PC-9 (cell line): Measurements from ENCODE around the gene BRF1.

Experiments used
- EZH2 ChIP-seq: fragments of 200-600 bp; sonication (generic); IDR thresholded peaks from 2 replicates; pipeline ENCODE4 v1.8.0; 2017; ENCODE audit warnings: antibody characterized with exemption, low read depth
- TF ChIP-seq, protein P1 (sequence below): fragments of 200-600 bp; sonication (generic); conservative IDR thresholded peaks from 2 replicates; pipeline ENCODE4 v1.6.1; 2017; ENCODE audit warnings: mixed run types, antibody characterized with exemption, mild to moderate bottlenecking, moderate library complexity

DNA sequence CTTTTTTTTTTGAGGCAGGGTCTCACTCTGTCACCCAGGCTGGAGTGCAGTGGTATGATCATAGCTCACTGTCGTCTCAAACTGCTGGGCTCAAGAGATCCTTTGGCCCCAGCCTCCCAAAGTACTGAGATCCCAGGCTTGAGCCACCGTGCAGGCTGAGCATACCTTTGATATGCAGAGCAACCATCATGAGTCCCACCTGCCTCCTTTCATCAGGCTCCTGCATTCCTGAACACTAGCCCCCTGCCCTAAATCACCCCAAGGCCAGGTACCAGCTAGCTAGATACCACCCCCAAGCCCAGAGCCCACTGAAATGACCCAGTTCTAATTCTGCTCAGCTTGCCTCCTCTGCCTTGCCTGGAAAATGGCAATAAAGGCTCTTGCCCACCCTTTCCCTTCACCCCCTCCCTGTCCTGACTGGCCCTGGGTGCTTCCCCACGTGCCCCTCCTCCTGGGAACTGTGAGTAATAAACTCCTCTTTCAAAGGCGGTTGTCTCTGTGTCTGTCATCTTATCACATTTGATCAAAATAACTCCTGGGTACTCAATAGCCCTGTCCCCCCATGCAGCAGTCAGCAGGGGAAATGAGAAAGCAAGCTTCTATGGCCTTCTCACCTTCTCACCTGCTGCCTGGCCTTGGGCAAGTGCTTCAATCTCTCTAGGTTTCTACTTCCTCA is 6.4 kb upstream of the BRF1 start:
- TF ChIP-seq EZH2: no peak
- TF ChIP-seq, protein P1, sequence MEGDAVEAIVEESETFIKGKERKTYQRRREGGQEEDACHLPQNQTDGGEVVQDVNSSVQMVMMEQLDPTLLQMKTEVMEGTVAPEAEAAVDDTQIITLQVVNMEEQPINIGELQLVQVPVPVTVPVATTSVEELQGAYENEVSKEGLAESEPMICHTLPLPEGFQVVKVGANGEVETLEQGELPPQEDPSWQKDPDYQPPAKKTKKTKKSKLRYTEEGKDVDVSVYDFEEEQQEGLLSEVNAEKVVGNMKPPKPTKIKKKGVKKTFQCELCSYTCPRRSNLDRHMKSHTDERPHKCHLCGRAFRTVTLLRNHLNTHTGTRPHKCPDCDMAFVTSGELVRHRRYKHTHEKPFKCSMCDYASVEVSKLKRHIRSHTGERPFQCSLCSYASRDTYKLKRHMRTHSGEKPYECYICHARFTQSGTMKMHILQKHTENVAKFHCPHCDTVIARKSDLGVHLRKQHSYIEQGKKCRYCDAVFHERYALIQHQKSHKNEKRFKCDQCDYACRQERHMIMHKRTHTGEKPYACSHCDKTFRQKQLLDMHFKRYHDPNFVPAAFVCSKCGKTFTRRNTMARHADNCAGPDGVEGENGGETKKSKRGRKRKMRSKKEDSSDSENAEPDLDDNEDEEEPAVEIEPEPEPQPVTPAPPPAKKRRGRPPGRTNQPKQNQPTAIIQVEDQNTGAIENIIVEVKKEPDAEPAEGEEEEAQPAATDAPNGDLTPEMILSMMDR: no peak
